Measurements from ENCODE around the gene ARHGAP19.
"Not testable (repeated sequence)": the region's sequence is repeated elsewhere in the genome, so short reads cannot be mapped to it uniquely, and the experiment has no call there.

The ARHGAP19 gene

DNA sequence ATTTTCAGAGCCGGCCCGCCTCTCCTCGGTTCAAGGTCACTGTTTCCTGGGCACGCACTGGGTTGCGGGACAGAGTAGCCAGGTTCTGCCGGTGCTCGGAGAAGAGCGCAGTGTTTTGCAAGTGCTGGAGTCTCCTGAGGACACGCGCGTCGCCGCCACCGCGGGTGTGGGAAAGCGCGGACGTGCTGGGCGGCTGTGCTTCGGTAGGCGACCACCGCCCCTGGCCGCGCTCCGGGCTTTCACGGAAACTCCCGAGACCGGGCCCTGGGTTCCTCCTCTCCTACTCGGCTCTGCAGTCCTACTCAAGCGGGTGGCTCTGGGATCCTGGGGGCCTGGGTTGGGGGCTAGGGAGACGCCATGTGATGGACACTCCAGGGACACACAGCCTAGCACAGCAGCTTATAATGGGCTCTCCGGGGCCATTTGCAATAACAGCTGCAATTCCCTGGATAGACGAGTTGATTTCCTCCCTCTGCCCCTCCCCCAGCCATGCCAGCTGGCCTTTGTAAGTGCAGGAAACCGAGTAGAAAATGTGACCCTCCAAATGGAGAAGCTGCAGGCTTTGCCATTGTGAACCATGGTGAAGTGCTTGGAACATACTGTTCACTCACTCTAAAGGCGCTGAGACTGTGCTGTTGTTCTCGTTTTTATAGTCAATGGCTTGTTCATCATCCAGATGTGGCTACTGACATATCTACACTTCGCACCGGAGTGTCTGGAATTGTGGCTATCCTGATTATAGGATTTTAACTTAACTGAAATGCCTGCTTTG, 28.8 kb upstream of the ARHGAP19 start:
- DNase-seq = no peak

DNA sequence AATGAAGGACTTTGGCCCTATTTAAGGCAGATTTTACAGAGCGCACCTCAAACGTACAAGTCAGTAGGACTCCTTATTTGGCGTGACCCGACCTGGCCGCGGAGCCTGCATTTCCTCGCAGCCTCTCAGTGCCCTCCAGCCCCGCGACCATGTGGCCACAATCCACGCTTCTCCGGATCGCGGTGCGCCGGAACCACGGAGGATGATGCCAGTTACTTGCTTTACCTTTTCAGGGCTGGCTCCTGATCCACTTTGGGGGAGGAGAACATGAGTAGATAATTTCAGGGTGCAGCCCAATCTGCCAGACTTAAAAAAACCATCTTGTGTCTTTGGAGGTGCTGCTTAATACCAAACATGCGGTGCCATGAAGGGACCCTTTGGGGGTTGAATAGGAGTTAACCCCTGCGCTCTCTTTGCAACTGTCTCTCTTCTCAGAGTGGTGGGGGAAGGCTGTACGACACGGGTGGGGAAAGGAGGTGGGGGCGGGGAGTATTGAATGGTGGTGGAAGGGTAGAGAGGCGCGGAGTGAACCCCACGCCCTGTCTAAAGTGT, 28.1 kb upstream of the ARHGAP19 start:
- DNase-seq = no peak

DNA sequence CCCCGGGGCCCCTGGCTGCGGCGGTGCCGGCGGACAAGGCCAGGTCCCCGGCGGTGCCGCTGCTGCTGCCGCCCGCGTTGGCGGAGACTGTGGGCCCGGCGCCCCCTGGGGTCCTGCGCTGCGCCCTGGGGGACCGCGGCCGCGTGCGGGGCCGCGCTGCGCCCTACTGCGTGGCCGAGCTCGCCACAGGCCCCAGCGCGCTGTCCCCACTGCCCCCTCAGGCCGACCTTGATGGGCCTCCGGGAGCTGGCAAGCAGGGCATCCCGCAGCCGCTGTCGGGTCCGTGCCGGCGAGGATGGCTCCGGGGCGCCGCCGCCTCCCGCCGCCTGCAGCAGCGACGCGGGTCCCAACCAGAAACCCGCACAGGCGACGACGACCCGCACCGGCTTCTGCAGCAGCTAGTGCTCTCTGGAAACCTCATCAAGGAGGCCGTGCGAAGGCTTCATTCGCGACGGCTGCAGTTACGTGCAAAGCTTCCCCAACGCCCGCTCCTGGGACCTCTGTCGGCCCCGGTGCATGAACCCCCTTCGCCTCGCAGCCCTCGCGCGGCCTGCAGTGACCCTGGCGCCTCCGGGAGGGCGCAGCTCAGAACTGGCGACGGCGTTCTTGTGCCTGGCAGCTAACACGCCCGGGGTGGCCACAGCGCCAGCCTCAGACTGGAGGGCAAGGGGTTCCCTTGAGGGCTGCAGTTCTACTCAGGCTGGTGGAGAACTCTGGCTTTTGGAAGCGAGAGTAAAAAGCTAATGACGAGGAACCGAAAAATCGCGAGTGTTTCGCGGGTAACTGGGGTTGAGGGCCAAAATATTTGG, 27.4 kb upstream of the ARHGAP19 start:
- DNase-seq = peak; percentile 50

DNA sequence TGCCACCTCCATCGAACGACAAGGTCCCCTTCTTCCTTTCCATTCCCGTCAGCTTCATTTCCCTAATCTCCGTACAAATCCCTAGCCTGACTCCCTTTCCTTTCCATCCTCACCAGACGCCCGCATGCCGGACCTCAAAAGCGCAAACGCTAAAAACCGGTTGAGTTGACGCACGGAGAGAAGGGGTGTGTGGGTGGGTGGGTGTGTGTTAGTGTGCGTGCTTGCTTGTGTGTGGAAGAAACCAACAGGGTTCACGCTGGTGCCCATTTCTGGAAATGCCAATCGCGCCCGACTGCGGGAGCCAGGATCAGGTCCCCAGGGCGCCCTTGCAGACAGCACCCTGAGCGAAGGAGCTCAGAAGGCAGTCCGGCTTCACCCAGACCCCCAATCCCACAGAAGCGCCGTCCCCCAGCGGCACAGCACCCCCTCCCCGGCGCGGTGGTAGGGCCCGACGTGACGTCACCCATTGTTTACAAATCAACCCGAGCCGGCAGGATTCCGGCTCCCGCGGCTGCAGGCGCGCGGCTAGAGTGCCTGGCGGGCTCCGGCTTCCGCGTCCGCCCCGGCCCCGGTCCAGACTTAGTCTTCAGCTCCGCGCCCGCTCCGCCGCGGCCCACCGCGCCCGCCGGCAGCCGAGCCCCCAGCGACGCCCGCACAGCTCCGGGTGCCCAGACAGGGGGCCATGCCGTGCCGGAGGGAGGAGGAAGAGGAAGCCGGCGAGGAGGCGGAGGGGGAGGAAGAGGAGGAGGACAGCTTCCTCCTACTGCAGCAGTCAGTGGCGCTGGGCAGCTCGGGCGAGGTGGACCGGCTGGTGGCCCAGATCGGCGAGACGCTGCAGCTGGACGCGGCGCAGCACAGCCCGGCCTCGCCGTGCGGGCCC, 26.6 kb upstream of the ARHGAP19 start, which contains the start of gene FRAT1:
FRAT1 (plus strand) TSS at position 500 of the 880 bp plus-strand sequence; CDS start at position 683, 183 bp downstream.
- peak; percentile 86 for DNase-seq

DNA sequence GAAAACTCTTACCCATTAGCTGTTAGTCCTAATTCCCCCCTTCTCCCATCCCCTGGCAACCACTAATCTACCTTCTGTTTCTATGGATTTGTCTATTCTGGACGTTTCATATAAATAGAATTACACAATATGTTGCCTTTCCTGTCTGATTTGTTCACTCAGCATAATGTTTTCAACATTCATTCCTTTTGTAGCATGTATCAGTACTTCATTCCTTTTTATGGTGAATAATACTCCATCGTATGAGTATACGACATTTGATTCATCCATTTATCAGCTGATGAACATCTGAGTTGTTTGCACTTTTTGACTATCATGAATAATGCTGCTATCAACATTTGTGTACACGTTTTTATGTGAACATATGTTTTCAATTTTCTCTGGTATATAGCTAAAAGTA, 22.2 kb upstream of the ARHGAP19 start:
- no peak for DNase-seq

DNA sequence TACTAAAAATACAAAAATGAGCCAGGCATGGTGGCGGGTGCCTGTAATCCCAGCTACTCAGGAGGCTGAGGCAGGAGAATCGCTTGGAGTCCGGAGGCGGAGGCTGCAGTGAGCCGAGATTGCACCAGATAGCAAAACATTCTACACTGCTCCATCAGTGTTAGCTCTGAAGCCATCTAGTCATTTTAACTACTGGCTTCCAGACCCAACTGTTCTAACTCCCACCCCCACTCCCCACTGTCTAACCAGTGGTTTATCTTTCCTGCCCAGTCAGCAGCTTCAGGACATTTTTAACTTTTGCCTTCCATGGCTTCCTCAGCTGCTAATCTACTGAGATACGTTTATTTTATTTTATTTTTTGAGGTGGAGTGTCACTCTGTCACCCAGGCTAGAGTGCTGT, 20.5 kb upstream of the ARHGAP19 start:
- no peak for DNase-seq

DNA sequence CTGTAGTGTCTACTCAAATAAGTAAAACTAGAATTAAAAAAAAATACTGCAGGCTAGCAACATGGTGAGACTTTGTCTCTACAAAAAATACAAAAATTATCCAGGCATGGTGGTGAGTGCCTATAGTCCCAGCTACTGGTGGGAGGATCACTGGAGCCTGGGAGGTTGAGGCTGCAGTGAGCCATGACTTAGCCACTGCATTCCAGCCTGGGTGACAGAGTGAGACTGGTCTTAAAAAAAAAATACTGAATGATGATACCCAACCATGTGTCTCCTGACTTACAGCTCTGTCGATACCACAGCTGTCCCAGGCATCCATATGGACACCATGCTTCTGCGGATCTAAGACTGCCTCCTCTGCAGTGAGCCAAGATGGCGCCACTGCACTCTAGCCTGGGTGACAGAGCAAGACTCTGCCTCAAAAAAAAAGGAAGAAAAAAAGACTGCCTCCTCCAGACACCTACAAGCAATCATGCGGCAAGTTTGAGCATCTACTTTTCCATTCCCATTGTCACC, 18.7 kb upstream of the ARHGAP19 start:
- no peak for DNase-seq

DNA sequence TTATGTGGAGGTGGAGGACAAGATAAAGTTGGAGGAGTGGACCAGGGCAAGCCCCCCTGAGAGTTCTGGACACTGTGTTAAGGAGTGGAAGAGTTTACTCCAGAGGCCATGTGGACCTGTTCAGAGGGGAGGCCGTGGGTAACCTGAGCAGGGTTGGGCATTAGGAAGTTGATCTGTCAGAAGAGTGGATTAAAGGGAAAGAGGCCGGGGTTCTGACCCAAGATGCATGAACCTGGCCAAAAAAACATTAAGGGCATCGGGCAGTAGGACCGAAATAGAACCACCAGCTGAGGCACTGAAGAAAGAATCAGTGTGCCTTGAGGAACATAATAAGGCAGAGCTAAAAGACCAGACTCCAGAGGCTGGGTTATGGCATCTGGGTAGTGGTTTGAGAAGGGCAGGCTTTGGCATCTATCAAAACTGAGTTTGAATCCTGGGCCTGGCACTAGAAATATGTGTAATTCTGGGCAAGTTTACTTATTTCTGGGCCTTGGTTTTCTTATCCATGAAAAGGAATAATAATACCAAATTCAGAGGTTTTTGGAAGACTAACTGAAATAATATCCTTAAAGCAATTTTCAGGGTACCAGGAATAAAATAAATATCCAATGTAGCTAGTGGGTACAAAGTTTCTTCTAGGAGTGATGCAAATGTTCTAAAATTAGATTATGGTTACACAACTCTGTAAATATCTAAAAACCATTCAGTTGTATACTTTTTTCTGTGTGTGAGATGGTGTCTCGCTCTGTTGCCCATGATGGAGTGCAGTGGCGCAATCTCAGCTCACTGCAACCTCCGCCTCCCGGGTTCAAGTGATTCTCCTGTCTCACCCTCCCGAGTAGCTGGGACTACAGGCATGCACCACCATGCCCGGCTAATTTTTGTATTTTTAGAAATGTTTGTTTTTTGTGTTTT, 15.7 kb upstream of the ARHGAP19 start:
- DNase-seq = no peak

DNA sequence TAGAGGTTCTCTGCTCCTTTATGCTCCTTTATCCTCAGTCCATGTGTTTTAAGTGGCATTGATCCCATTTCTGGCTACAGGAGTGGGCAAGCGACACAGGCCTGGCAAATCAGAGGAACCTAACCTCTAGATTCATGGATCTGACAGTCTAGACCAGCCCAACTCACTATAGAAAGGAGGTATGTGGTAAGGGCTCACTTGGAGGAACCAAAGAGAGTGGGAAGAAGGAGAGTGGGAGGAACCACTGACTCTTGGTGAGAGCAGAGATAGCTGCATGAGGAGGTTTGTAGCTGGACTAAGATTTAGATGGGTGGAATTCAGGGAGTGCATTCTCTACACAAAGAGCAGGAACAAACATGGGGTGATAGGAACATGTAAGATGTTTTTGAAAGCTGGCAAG, 15.0 kb upstream of the ARHGAP19 start:
- no peak for DNase-seq

DNA sequence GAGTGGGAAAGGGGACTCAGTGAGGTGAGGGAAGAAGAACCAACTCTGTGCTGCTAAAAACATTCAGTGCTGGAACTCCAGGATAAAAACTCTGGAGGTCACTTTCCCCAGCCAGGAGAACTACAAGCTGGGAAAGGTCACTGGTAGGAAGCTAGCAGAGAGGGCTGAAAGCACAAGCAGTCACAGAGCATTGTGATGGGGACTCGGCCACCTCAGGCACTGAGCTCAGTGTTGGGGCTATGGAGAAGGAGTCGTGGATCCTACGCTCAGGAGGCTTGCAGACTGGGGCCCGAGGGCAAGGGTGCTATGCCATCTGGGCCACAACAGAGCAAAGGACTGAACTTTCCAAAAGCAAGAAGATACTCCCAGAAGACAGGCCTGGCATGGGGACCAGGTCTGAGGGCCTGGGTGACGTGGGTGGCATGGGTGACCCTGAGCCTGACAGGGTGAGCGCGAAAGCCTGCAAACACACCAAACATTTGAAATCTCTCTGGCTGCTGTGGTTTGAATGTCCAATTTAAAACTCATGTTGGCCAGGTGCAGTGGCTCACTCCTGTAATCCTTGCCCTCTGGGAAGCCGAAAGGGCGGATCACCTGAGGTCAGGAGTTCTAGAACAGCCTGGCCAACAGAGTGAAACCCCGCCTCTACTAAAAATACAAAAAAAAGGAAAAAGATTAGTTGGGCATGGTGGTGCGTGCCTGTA, 9.8 kb upstream of the ARHGAP19 start:
- DNase-seq = no peak

DNA sequence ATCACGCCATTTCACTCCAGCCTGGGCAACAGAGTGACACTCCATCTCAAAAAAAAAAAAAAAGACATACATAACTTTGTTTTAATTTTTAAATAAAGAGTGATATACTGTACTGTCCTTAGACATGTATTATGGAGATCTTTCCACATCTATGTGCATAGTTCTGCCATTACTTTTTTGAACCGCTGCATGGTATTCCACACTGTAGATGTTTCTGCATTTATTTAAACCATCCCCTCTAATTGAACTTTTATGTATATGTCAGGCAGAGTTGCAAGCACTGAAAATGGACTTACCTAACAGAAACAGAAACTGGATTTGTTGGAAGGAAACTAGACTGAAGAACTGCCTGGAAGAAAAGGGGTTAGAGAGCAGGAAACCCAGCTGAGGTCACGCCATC, 8.5 kb upstream of the ARHGAP19 start:
- DNase-seq = no peak

DNA sequence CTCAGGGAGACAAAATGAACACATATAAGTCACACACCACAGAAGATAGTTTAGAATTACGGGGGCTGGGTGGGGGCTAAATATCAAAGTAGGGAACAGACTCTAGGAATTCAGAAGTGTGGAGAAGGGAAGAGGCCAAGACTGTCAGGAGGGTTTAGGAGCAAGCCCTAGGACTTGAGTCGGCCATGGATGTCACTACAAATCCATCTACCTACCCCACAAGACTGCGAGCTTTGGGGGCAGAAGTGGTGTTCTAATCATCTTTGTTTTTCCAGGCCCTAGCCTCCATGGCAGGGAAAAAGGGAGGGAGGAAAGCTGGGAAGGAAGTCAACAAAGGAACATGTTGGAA, 5.8 kb upstream of the ARHGAP19 start:
- no peak for DNase-seq

DNA sequence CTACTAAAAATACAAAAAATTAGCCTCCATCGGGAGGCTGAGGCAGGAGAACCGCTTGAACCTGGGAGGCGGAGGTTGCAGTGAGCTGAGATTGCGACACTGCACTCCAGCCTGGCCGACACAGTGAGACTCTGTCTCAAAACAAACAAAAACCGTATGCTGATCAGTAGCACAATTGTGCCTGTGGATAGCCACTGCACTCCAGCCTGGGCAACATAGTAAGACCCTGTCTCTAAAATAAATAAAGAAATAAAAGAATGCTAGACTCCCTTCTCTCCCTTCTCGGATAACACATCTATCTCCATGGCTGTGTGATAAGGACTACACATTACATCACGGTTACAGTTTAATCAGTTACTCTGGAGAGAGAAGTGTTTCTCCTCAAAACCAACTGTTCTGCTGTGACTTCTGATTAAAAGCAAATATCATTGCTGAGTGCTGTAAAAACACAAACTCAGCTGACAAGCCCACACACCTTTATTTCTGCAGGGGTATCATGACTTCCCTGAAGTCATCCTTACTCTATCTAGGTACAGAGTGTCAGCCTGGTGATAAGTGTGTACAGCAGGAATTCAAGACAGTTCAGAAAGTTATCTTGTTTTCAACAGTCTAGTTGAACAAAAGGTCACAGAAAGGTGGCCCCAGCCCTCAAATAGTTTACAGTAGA, 5.3 kb upstream of the ARHGAP19 start:
- DNase-seq = no peak

DNA sequence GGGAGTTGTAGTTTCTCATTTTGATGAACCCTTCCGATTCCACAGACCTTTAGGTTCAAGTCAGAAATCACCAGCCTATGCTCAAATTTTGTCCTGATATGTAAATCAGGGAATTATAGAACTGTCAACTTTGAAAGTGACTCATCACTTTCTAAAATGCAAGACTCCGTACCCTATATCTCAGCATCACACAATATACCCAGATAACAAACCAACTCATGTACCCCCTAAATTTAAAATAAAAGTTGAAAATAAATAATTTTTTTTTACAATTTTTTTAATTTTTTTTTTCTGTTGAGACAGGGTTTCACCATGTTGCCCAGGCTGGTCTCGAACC, 393 bp upstream of the ARHGAP19 start:
- DNase-seq = no peak

DNA sequence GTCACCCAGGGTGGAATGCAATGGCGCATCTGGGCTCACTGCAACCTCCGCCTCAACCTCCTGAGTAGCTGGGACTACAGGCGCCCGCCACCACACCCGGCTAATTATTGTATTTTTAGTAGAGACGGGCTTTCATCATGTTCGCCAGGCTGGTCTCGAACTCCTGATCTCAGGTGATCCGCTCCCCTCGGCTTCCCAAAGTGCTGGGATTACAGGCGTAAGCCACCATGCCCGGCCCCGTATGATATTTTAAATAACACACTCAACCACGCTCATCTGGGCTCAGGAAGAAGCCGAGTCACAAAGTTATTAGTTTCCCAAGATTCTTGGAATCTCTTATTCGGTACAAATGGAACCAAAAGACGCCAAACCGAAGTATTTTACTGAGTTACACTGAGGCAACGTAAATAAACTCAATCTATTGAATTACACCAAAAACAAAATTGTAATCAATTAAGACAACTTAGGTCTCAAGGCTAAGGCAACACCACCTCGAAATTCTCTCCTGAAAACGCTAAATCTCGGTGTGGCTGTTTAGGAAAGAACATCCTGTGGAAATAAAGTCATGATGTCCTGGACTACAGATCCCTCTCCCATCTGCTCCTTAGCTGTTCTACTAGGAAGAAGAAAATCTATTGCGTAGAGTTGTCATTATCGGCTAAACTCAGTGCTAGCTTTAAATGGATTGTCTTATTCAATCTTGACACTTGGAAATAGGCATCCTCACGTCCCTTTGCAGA, 910 bp downstream of the ARHGAP19 start:
- DNase-seq = no peak

DNA sequence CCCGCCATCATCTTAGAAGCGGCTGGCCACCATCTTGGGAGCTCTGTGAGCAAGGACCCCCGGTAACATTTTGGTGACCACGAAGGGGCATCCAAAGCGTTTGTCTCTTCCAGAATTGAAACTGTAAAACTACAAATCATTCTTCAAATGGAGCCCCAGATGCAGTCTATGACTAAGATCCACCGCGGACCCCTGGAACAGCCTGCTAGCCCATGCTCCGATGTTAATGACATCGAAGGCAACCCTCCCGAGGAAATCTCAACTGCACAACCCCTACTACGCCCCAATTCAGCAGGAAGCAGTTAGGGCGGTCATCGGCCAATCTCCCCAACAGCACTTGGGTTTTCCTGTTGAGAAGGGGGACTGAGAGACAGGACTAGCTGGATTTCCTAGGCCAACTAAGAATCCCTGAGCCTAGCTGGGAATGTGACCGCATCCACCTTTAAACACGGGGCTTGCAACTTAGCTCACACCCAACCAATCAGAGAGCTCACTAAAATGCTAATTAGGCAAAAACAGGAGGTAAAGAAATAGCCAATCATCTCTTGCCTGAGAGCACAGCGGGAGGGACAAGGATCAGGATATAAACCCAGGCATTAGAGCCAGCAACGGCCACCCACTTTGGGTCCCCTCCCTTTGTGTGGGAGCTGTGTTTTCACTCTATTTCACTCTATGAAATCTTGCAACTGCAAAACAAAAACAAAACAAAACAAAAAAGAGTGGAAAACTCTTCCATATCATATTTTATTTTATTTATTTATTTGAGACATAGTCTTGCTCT, 1.7 kb downstream of the ARHGAP19 start:
- DNase-seq = not testable (repeated sequence)

DNA sequence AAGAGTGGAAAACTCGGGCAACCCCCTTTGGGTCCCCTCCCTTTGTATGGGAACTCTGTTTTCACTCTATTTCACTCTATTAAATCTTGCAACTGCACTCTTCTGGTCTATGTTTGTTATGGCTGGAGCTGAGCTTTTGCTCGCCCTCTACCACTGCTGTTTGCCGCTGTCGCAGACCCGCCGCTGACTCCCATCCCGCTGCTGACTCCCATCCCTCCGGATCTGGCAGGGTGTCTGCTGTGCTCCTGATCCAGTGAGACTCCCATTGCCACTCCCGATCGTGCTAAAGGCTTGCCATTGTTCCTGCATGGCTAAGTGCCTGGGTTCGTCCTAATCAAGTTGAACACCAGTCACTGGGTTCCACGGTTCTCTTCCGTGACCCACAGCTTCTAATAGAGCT, 2.4 kb downstream of the ARHGAP19 start:
- DNase-seq = not testable (repeated sequence)

DNA sequence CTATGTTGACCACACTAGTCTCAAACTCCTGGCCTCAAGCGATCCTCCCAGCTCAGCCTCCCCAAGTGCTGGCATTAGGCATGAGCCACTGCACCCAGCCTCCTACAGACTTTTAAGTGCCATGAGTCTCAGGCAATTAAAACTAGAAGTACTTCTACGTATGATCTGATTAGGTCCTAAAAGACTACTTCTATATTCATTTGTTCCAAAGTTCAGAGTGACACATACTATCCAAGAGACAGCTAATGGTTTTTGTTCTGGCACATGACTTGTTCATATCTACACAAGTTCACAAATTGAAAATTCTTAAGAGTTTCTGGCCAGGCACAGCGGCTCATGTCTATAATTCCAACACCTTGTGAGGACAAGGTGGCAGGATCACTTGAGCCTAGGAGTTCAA, 11.7 kb downstream of the ARHGAP19 start:
- no peak for DNase-seq
